ENCODE measurements around the gene THSD7A. TPM values are rescaled to one million over a fixed set of nuclear protein-coding genes. Genes with fewer than 3 reads are reported as not detected.
"Not testable (repeated sequence)": the region's sequence is repeated elsewhere in the genome, so short reads cannot be mapped to it uniquely, and the experiment has no call there.

Gene THSD7A
- total RNA-seq, 1 experiment from 2014 or later: 5.7 TPM

GRCh38 chr7:11471255-11471654 is 360.7 kb downstream of the THSD7A start:
- DNase-seq (ENCODE audit: extremely low read depth, low read depth): no peak

GRCh38 chr7:11469028-11469745 is 362.8 kb downstream of the THSD7A start:
- no peak for DNase-seq (ENCODE audit: extremely low read depth, low read depth)

DNA sequence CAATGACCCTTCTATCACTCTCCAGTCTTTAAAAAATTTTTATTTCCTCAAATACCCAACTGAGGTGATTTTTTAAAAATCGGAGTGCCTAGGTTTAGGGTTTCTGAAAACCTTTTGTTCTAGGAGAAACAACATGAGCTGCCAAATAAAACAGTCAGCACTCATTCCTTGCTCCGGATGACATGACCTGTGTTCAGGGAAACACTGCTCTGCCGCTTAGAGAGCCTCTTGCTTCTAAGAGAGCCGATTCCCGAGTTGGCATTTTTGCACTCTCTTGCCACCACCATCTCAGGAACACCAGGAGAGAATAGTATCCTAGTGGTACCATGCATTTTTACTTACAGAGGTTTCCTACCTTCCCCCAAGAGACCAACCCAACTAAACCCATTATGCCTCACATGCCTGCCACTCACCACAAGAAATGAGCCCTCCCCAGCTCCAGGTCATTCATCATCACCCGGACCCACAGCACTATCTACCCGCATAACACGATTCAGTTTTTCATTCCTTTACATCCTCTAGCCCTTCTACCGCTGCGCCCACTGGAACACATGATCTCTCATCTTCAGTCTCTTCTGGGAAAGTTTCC is 365.4 kb downstream of the THSD7A start:
- DNase-seq (ENCODE audit: extremely low read depth, low read depth): no peak

DNA sequence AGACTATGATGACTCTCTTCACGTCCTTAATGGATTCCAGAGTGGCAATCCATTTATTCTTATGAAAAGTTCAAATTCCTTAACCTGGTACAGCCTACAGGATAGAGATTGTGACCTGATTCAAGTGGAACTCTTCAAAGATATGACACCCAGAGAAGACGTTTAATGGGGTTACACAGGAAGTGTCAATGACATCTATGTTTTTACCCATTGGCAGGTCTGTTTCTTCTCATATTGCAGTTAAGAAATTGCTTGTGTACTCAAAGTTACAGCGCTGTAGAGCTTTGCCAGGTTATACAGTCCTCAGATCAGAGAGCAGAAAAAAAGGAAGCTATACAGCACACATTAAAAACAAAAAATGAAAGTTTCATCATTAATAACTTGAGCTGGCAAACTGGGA is 367.4 kb downstream of the THSD7A start:
- peak; percentile 52 for DNase-seq (ENCODE audit: extremely low read depth, low read depth)

- no peak for DNase-seq (ENCODE audit: extremely low read depth, low read depth)
These were observed 370.1 kb downstream of the THSD7A start for GRCh38 chr7:11461946-11462345.

GRCh38 chr7:11458736-11459483 is 373.1 kb downstream of the THSD7A start:
- peak; percentile 93 for DNase-seq (ENCODE audit: extremely low read depth, low read depth)

- DNase-seq (ENCODE audit: extremely low read depth, low read depth): peak; percentile 70
These were observed 374.6 kb downstream of the THSD7A start for GRCh38 chr7:11457419-11457818.

DNA sequence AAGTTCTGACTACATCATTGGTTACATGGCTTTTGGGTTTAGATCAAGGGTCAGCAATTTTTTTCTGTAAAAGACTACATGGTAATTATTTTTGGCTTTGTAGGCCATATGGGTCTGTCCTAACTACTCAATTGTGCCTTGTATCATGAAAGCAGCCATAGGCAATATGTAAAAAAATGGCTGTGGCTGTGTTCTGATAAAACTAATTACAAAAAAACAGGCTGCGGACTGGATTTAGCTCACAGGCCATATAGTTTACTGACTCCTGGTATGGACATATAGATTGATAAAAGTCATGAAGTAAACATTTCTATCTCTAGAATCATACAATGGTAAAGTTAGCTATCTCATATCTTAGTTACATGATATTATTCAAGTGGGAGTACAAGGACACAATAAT is 375.4 kb downstream of the THSD7A start:
- DNase-seq (ENCODE audit: extremely low read depth, low read depth): no peak

- DNase-seq (ENCODE audit: extremely low read depth, low read depth): no peak
These were observed 379.5 kb downstream of the THSD7A start for GRCh38 chr7:11452476-11452875.

- no peak for DNase-seq (ENCODE audit: extremely low read depth, low read depth)
These were observed 381.7 kb downstream of the THSD7A start for GRCh38 chr7:11450281-11450680.

DNA sequence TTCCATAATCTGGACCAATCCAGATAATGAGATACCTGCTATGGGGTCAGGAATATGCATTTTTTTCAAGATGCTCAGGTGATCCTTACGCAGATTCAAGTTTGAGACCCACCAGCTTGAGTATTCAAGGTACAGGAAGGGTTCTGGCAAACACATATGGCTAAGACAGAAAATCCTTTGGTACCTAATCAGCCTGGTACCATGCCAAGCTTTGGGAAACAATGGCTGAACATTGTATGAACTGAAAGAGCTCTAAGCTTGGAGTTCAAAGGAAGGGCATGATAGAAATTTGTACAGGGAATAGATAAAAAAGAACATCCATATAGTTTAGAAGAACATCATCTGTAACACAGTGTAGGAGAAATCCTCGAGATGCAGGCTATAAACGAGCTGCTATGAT is 382.7 kb downstream of the THSD7A start:
- no peak for DNase-seq (ENCODE audit: extremely low read depth, low read depth)

DNA sequence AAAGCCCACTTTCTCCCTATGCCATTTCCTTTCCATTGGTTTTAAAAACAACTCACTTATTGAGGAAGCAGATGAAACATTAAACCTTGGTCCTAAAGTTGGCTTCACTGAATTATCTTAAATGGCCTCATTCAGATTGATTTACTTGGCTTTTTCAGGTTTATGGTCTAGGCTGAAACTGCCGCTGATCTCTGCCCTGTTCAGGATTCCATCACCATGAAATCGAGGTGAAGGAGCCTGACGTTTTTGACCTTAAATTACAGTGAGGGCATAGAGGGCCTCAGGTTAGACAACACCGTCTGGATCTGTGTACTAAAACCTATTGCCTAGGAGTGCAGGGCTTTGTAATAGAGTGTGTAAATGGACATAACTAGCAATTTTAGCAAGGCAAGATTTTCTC is 383.7 kb downstream of the THSD7A start:
- DNase-seq (ENCODE audit: extremely low read depth, low read depth): no peak

GRCh38 chr7:11447106-11447505 is 384.9 kb downstream of the THSD7A start:
- DNase-seq (ENCODE audit: extremely low read depth, low read depth): no peak

- not testable (repeated sequence) for DNase-seq (ENCODE audit: extremely low read depth, low read depth)
These were observed 388.1 kb downstream of the THSD7A start for GRCh38 chr7:11443934-11444333.

DNA sequence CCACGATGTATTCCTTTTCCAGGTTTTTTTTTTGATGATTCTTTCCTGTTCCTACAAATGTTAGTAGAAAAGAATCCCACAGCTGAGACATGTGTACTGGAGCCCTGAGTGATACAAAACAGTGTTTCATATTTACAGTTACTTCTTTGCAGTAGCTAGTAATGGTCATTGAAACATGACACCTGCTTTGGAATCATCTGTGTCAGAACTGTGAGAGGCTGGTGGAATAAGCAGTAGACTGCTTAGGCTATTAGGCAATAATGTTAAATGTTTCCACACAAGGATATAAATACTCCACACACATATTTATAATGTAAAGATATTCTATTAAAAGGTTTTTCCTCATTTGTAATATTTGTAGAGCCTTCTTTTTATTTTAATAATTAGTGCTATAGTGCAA is 394.0 kb downstream of the THSD7A start:
- peak; percentile 30 for DNase-seq (ENCODE audit: extremely low read depth, low read depth)

- DNase-seq (ENCODE audit: extremely low read depth, low read depth): no peak
These were observed 395.0 kb downstream of the THSD7A start for GRCh38 chr7:11436773-11437524.

GRCh38 chr7:11436316-11436715 is 395.7 kb downstream of the THSD7A start:
- DNase-seq (ENCODE audit: extremely low read depth, low read depth): no peak

GRCh38 chr7:11434366-11434765 is 397.6 kb downstream of the THSD7A start:
- no peak for DNase-seq (ENCODE audit: extremely low read depth, low read depth)

DNA sequence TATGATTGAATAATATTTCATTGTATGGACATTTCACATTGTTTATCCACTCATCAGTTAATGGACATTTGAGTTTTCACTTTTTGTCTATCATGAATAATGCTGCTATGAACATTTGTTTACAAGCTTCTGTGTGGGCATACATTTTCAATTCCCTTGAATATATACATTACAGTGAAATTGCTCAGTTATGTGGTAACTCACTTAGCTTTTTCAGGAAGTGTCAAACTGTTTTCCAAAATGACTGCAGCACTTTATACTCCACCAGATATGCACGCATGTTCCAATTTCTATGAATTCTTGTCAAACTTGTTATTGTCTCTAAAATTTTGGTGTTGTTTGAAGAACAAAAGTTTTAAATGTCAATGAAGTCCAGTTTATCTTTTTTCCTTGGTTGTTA is 401.2 kb downstream of the THSD7A start:
- no peak for DNase-seq (ENCODE audit: extremely low read depth, low read depth)

GRCh38 chr7:11430112-11430511 is 401.9 kb downstream of the THSD7A start:
- DNase-seq (ENCODE audit: extremely low read depth, low read depth): no peak

Data from NCI-H460 (cell line).